ENCODE results near the gene PDZRN3. TPM values are rescaled to one million over a fixed set of nuclear protein-coding genes. Genes with fewer than 3 reads are reported as not detected.
A peak's percentile ranks its signal among the peaks of the same experiment; 100 is the strongest.
"Not testable (repeated sequence)": the region's sequence is repeated elsewhere in the genome, so short reads cannot be mapped to it uniquely, and the experiment has no call there.

Gene PDZRN3
- total RNA-seq, 1 donor from 2014 or later, result 37.9 TPM

GRCh38 chr3:73568371-73568862 is 56.3 kb downstream of the PDZRN3 start:
- no peak for ATAC-seq
- intact Hi-C loops (cut with DNase I), result no loop called here
- no peak for DNase-seq (ENCODE audit: low spot score)

GRCh38 chr3:73565374-73565773 is 59.4 kb downstream of the PDZRN3 start:
- ATAC-seq; DNase-seq (ENCODE audit: low spot score); intact Hi-C loops (cut with DNase I): not testable (repeated sequence)

GRCh38 chr3:73563896-73564582 is 60.7 kb downstream of the PDZRN3 start:
- DNase-seq (ENCODE audit: low spot score) (no peak), ATAC-seq (no peak)
- intact Hi-C loops (cut with DNase I), result no loop called here

GRCh38 chr3:73561494-73561893 is 63.2 kb downstream of the PDZRN3 start:
- intact Hi-C loops (cut with DNase I), result no loop called here
- DNase-seq (ENCODE audit: low spot score) (no peak), ATAC-seq (peak; percentile 55)

GRCh38 chr3:73559749-73560148 is 65.0 kb downstream of the PDZRN3 start:
- no peak for ATAC-seq
- intact Hi-C loops (cut with DNase I), result no loop called here
- no peak for DNase-seq (ENCODE audit: low spot score)

DNA sequence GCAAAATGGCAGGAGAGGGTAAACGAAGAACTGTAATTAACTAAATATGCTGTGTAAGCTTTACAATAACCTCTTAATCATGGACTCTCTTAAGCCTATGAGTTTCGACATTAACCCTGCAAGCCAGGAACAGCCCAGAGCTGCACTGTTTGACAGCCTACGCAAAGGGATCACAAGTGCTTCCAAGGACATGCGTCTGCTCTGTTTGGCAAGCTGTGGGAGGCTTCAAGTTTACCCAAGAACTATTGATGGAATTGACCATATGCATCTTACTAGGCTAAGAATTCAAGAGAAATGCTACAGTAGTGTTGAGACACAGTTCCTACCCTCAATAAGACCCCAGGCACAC is 66.0 kb downstream of the PDZRN3 start:
- ATAC-seq (peak; percentile 47), DNase-seq (ENCODE audit: low spot score) (no peak)
- intact Hi-C loops (cut with DNase I), result no loop called here

- DNase-seq (ENCODE audit: low spot score), result no peak
- ATAC-seq, result no peak
- intact Hi-C loops (cut with DNase I), result no loop called here
Measured at GRCh38 chr3:73557986-73558726, 66.6 kb downstream of the PDZRN3 start.

GRCh38 chr3:73556520-73557372 is 68.0 kb downstream of the PDZRN3 start:
- ATAC-seq, result peak; percentile 80
- intact Hi-C loops (cut with DNase I), result no loop called here
- DNase-seq (ENCODE audit: low spot score), result no peak

DNA sequence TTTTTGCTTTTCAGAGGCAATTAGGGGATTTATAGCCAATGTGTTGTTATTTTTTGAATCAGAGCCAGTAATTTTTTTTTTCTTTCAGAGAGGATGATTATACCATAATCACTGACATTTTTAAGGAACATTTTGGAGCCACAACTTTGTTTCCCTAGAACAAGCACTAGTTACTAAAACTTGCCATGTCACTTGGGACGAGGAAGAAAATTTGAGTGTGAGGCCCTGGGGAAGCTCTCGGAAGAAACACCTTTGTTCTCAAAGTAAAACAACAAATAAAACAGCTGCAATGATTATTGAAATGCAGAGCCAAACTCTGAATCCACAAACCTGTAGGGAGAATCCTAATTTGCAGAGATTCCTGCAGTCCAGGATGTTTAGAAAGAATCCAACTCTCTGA is 69.7 kb downstream of the PDZRN3 start:
- ATAC-seq (no peak), DNase-seq (ENCODE audit: low spot score) (no peak)
- intact Hi-C loops (cut with DNase I), result no loop called here

- intact Hi-C loops (cut with DNase I), result no loop called here
- DNase-seq (ENCODE audit: low spot score), result no peak
- no peak for ATAC-seq
Measured at GRCh38 chr3:73552700-73553099, 72.0 kb downstream of the PDZRN3 start.

DNA sequence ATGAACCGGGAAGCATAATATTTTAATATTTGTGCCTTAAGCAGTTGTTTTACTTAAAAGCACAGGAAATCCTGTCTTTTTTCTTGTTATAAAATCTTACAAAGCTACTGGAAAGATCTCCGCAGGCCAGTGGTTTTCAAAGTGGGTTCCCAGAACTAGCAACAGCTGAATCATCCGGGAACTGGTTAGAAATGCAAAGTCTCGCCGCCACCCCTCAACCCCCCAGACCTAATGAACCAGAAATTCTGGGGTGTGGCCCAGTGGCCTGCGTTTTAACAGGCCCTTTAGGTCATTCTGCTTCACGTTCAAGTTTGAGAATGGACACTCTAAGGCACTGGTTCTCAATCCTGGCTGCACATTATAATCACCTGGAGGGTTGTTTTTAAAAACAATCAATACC is 74.7 kb downstream of the PDZRN3 start:
- no peak for DNase-seq (ENCODE audit: low spot score)
- intact Hi-C loops (cut with DNase I), result no loop called here
- ATAC-seq, result no peak

- DNase-seq (ENCODE audit: low spot score) (no peak), ATAC-seq (no peak)
- intact Hi-C loops (cut with DNase I), result no loop called here
Measured at GRCh38 chr3:73549051-73549600, 75.6 kb downstream of the PDZRN3 start.

DNA sequence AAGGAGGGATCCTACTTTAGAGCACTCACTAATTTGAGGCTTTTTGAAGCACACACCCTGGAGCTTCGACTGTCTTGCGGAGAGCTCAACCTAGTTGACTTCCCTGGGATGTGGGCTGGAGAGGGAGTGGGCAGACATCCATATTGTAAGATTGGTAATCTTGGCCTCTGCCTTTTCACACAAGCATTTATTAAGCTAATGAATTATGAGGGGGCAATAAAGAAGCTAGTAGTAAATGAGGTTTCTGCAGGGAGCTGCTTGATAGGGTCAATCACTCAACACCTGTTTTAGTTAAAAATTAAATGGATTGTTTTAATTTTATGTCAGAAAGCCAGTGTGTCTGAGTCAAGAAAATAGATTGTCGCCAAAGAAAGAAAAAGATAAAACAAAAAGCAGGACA is 76.3 kb downstream of the PDZRN3 start:
- ATAC-seq (peak; percentile 8), DNase-seq (ENCODE audit: low spot score) (no peak)
- intact Hi-C loops (cut with DNase I), result no loop called here

DNA sequence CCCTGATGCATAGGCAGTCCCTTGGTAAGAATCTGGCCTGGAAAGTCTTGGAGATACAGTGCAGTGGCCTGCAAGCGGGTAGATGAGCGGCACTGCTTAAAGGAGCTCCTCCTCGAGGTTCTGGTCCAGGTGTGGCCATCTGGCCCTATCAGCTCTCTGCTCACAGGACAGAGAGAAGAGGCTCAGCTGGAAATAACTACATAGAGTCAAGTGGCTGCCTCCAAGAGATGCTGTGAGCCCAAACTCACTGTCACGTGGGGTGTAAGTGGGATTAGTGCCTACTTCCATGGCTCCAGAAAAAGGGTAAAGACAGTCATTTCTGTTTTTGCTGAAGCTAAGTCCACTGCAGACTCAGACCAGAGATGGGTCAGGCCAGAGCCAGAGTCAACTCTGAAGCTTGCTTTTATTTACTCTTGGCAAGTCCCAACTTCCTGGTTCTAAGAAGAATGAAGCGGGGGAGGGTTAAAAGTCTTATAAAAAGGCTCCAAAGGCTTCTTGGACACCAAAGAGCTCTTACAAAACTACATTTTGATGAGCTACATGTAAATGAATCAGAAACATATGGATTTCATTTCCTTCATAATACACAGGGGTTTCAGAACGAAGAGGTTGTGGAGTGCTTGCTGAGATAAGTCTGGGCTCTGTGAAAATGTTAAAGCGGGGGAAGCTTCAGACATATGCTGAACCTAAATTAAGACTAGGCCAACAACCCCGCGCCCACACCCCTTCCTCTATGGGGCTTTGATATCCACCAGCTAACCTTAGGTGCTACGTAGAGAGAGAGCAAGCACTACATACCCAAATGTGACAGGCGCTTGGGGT is 77.1 kb downstream of the PDZRN3 start:
- DNase-seq (ENCODE audit: low spot score), result no peak
- intact Hi-C loops (cut with DNase I), result no loop called here
- peak; percentile 86 for ATAC-seq

DNA sequence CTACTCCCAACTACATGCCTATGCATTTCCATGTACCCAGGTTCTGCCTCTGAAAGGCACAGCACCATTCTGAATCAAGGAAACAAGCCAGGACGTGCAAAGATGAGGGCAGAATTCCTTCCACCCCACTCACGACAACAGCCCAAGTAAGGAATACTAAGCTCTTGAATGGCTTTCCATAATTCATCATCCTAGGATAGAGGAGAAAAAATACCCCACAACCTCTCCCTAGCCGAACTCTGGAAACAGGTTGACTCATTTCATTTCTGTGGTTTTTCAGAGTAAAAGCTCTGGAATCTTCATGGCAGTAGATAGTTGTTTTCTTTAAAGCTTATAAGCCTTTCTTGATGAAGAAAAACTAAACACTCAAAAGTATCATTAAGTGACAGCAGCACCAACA is 77.8 kb downstream of the PDZRN3 start:
- ATAC-seq (peak; percentile 4), DNase-seq (ENCODE audit: low spot score) (no peak)
- intact Hi-C loops (cut with DNase I), result no loop called here

DNA sequence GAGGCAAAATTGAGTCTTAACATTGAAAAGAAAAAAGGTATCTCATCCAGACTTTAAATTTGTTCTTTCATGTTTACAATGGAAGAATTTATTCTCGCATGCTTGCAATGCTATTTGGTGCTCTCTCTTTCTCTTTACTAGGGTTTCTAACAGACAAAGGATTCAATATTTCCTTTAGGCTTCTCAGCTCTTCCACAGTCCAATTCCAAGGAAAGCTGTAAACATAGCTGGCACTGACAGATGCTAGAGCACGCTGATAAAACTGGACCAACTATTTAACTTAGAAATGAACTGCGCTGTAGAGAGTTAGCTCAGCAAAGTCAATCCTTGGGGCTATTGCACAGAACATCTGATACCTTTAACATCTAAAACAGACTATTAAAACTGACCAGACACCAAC is 81.3 kb downstream of the PDZRN3 start:
- ATAC-seq (no peak), DNase-seq (ENCODE audit: low spot score) (no peak)
- intact Hi-C loops (cut with DNase I), result no loop called here

DNA sequence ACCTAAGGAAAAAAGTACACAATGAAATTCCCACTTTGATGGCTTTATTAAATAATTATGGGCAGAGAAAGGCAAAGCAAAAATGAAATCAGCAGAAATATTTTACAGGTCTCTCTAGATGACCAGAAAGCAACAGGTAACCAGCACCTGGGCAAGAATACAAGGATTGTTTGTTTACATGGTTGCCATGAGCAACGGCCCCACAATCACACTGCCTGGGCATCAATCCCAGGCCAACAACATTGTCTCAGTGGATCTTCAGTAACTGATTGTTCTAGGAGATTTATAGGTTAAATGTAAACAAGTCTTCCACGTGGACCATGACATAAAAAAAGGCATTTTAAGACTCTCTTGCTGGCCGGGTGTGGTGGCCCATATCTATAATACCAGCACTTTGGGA is 82.6 kb downstream of the PDZRN3 start:
- ATAC-seq (no peak), DNase-seq (ENCODE audit: low spot score) (no peak)
- intact Hi-C loops (cut with DNase I), result no loop called here

DNA sequence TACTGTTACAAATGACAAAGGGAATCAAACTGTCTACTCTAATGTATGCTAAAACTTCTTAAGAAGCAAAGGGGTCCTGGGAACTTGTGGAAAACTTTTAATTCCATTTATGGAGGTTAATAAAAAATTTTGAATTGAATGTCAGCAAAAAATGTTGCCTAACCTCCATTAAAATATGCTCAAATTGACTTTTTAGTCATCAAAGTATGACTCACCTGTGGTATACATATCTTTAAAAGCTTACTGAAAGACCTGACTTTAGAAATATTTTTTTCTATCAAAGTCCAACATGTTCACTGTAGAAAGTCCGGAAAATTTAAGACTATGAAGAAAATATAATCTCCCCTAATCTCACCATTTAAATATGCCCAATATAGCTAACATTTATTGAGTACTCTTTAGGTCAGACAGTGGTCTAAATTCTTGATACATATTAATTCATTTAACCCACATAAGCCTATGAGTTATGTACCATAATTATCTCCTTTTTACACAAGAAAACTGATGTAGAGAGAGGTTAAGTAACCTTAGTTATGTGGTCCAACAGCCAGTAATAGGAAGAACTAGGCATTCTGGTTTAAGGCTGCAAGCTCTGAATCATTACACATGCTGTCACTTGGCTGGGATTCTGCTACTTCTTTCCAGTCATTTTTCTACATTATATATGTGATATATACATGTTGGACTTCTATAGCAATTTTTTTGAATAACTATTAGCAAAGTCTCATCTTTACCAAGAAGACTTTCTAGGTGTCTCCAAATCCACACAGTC is 83.6 kb downstream of the PDZRN3 start:
- intact Hi-C loops (cut with DNase I), result no loop called here
- no peak for DNase-seq (ENCODE audit: low spot score)

More for the DNA sequence above, 83.6 kb downstream of the PDZRN3 start:
- ATAC-seq, result no peak
